GM10847 (cell line): ENCODE results near the gene CEBPZ.

Source experiments
- POLR2A ChIP-seq: IDR thresholded peaks from 2 replicates; pipeline ENCODE4 v1.6.1; 2011; ENCODE audit not compliant: insufficient read length; ENCODE audit errors: extremely low read depth

Gene CEBPZ

DNA sequence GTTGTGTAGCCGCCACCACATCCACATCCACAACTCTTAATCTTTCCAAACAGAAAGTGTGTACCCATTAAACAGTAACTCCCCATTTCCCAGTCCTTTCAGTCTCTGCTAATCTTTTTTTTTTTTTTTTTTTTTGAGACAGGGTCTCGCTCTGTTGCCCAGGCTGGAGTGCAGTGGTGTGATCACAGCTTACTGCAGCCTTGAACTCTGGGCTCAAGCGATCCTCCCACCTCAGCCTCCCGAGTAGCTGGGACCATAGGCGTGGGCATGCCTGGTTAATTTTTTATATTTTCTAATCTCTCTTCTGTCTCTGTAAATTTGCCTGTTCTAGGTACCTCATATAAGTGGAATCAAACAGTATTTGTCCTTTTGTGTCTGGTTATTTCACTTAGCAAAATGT lies 78.2 kb downstream of the CEBPZ start:
- TF ChIP-seq POLR2A: no peak
